ENCODE data around the gene TBC1D25. TPM values are rescaled to one million over a fixed set of nuclear protein-coding genes. Genes with fewer than 3 reads are reported as not detected.

Gene TBC1D25
- total RNA-seq, 4 donors from 2014 or later: 5.5 to 11.7 (median 8.5) TPM

GRCh38 chrX:48531358-48531959, 8.1 kb upstream of the TBC1D25 start:
- 44 to 57% methylated on average over 4 to 5 of the region's 5 CpGs for WGBS, 2 donors
- intact Hi-C loops (cut with DNase I): no loop called here
- DNase-seq: no peak

GRCh38 chrX:48532161-48532560, 7.4 kb upstream of the TBC1D25 start:
- TF ChIP-seq POLR2A (IDR thresholded peaks at IDR 0.05) (no peak), CTCF (IDR thresholded peaks at IDR 0.05) (no peak)
- Histone ChIP-seq H3K4me1 (peaks cover 0 to 16% (median 4%) of the 10 kb centered on the region in 3 donors), H3K9me3 (no peaks in the 10 kb centered on the region), H3K27ac (peak overlapping the region; percentile 81 to 87 (median 82)), H3K4me3 (no peak overlapping the region), H3K27me3 (no peaks in the 10 kb centered on the region), H3K36me3 (peaks cover 0 to 19% (median 6%) of the 10 kb centered on the region in 3 donors)
- intact Hi-C loops (cut with DNase I): no loop called here
- no CpG with 5 or more reads among the region's 1 CpG for WGBS, 2 donors
- no peak for DNase-seq

More at GRCh38 chrX:48531358-48531959, 8.1 kb upstream of the TBC1D25 start:
- TF ChIP-seq POLR2A (IDR thresholded peaks at IDR 0.05) (no peak), CTCF (IDR thresholded peaks at IDR 0.05) (no peak)
- Histone ChIP-seq H3K27me3 (no peaks in the 10 kb centered on the region), H3K36me3 (peaks cover 0 to 26% (median 9%) of the 10 kb centered on the region in 3 donors), H3K9me3 (no peaks in the 10 kb centered on the region), H3K4me1 (peaks cover 0 to 16% (median 4%) of the 10 kb centered on the region in 3 donors), H3K4me3 (no peak overlapping the region), H3K27ac (peak overlapping the region; percentile 81 to 87 (median 82))

- Histone ChIP-seq H3K27me3 (no peaks in the 10 kb centered on the region), H3K9me3 (no peaks in the 10 kb centered on the region), H3K36me3 (peaks cover 0 to 8% (median 0%) of the 10 kb centered on the region in 3 donors), H3K27ac (peak overlapping the region in 3 of 4 donors; percentile 81 to 87 (median 81)), H3K4me1 (peaks cover 0 to 16% (median 4%) of the 10 kb centered on the region in 3 donors), H3K4me3 (no peak overlapping the region)
- intact Hi-C loops (cut with DNase I): no loop called here
- DNase-seq: no peak
- WGBS, 2 donors: 68 to 80% methylated on average over 3 of the region's 3 CpGs
- no peak for TF ChIP-seq POLR2A (IDR thresholded peaks at IDR 0.05)
- no peak for TF ChIP-seq CTCF (IDR thresholded peaks at IDR 0.05)
Observed at GRCh38 chrX:48533165-48533564, 6.3 kb upstream of the TBC1D25 start.

GRCh38 chrX:48538641-48539344, 721 bp upstream of the TBC1D25 start:
- DNase-seq: no peak
- Histone ChIP-seq H3K9me3 (no peaks in the 10 kb centered on the region), H3K27me3 (no peaks in the 10 kb centered on the region), H3K4me3 (peak overlapping the region in 3 of 4 donors; percentile 59 to 81 (median 65)), H3K27ac (peak overlapping the region; percentile 87 to 95 (median 90)), H3K4me1 (peaks cover 0 to 18% (median 6%) of the 10 kb centered on the region in 3 donors), H3K36me3 (peaks cover 0 to 18% (median 0%) of the 10 kb centered on the region in 3 donors)
- WGBS, 2 donors: 84 to 100% methylated on average over 2 to 18 of the region's 23 CpGs
- no peak for TF ChIP-seq POLR2A (IDR thresholded peaks at IDR 0.05)
- TF ChIP-seq CTCF (IDR thresholded peaks at IDR 0.05): no peak
- intact Hi-C loops (cut with DNase I): no loop called here

GRCh38 chrX:48540028-48540375, 488 bp downstream of the TBC1D25 start:
- peaks cover 0 to 30% (median 5%) of the 10 kb centered on the region in 3 donors for H3K36me3 ChIP-seq
- H3K9me3 ChIP-seq: no peaks in the 10 kb centered on the region
- no peak for DNase-seq
- TF ChIP-seq CTCF (IDR thresholded peaks at IDR 0.05) (peak in 1 of 6 experiments; percentile 0), POLR2A (IDR thresholded peaks at IDR 0.05) (no peak)
- H3K4me1 ChIP-seq: peaks cover 0 to 18% (median 6%) of the 10 kb centered on the region in 3 donors
- H3K27ac ChIP-seq: peak overlapping the region; percentile 87 to 95 (median 90)
- intact Hi-C loops (cut with DNase I): no loop called here
- H3K4me3 ChIP-seq: peak overlapping the region; percentile 59 to 81 (median 67)
- H3K27me3 ChIP-seq: no peaks in the 10 kb centered on the region
- WGBS, 2 donors: 0 to 45% methylated on average over 12 of the region's 12 CpGs

All from esophagus squamous epithelium (tissue), 5 donors.